ENCODE results near the gene GAGE12D.
"Not testable (repeated sequence)": the region's sequence is repeated elsewhere in the genome, so short reads cannot be mapped to it uniquely, and the experiment has no call there.

GAGE12D gene, protein sequence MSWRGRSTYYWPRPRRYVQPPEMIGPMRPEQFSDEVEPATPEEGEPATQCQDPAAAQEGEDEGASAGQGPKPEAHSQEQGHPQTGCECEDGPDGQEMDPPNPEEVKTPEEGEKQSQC

DNA sequence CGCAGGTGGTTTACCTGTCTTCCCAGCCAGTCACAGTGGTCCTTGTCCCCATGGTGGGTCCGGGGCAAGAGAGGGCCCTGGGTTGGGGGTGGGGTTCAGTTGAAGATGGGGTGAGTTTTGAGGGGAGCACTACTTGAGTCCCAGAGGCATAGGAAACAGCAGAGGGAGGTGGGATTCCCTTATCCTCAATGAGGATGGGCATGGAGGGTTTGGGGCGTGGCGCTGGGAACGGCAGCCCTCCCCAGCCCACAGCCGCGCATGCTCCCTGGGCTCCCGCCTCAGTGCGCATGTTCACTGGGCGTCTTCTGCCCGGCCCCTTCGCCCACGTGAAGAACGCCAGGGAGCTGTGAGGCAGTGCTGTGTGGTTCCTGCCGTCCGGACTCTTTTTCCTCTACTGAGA, at the start of gene GAGE12D:
Gene GAGE12D (plus strand): TSS at position 301 of the 400 bp plus-strand sequence. CDS start 1,155 bp downstream, outside the sequence.
- not testable (repeated sequence) for DNase-seq (ENCODE audit: low spot score)

DNA sequence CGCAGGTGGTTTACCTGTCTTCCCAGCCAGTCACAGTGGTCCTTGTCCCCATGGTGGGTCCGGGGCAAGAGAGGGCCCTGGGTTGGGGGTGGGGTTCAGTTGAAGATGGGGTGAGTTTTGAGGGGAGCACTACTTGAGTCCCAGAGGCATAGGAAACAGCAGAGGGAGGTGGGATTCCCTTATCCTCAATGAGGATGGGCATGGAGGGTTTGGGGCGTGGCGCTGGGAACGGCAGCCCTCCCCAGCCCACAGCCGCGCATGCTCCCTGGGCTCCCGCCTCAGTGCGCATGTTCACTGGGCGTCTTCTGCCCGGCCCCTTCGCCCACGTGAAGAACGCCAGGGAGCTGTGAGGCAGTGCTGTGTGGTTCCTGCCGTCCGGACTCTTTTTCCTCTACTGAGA, 9.7 kb upstream of the GAGE12D start, which contains the start of gene GAGE12C:
Gene GAGE12C (plus strand): TSS at position 301 of the 400 bp plus-strand sequence. CDS start 1,155 bp downstream, outside the sequence.
- not testable (repeated sequence) for DNase-seq (ENCODE audit: low spot score)

DNA sequence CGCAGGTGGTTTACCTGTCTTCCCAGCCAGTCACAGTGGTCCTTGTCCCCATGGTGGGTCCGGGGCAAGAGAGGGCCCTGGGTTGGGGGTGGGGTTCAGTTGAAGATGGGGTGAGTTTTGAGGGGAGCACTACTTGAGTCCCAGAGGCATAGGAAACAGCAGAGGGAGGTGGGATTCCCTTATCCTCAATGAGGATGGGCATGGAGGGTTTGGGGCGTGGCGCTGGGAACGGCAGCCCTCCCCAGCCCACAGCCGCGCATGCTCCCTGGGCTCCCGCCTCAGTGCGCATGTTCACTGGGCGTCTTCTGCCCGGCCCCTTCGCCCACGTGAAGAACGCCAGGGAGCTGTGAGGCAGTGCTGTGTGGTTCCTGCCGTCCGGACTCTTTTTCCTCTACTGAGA, 9.5 kb downstream of the GAGE12D start, which contains the start of gene GAGE12E:
Gene GAGE12E (plus strand): TSS at position 301 of the 400 bp plus-strand sequence. CDS start 1,155 bp downstream, outside the sequence.
- not testable (repeated sequence) for DNase-seq (ENCODE audit: low spot score)

DNA sequence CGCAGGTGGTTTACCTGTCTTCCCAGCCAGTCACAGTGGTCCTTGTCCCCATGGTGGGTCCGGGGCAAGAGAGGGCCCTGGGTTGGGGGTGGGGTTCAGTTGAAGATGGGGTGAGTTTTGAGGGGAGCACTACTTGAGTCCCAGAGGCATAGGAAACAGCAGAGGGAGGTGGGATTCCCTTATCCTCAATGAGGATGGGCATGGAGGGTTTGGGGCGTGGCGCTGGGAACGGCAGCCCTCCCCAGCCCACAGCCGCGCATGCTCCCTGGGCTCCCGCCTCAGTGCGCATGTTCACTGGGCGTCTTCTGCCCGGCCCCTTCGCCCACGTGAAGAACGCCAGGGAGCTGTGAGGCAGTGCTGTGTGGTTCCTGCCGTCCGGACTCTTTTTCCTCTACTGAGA, 19.0 kb downstream of the GAGE12D start, which contains the start of gene GAGE12F:
Gene GAGE12F (plus strand): TSS at position 301 of the 400 bp plus-strand sequence. CDS start 1,155 bp downstream, outside the sequence.
- not testable (repeated sequence) for DNase-seq (ENCODE audit: low spot score)

DNA sequence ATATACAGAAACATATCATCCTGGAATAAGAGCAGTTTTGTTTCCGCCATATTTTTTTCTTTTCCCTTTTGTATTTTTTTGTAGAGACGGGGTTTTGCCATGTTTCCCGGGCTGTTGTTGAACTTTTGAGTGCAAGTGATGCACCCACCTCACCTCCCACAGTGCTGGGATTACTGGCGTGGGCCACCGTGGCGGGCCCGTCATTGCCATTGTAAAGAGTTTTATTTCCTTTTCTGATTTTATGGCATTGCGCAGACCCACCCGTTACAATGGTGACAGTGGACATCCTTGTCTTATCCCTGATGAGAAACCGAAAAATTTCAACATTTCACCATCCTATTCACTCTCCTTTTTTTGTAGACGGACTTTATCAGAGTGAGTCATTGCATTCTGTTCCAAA, 27.2 kb downstream of the GAGE12D start:
- DNase-seq (ENCODE audit: low spot score), result not testable (repeated sequence)

DNA sequence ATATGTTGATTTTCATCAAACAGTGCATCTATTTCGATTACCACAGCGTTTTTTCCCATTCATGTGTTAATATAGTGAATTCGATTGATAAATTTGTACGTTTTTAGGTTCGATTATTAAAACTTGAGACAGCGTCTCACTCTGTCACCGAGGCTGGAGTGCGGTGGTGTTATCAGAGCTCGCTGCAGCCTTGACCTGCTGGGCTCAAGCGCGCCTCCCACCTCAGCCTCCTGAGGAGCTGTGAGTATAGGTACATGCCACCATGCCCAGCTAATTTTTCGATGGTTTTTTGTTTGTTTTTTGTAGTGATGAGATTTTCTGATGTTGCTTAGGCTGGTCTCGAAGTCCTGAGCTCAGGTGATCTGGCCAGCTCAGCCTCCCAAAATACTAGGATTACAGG, 27.6 kb downstream of the GAGE12D start:
- DNase-seq (ENCODE audit: low spot score), result not testable (repeated sequence)

DNA sequence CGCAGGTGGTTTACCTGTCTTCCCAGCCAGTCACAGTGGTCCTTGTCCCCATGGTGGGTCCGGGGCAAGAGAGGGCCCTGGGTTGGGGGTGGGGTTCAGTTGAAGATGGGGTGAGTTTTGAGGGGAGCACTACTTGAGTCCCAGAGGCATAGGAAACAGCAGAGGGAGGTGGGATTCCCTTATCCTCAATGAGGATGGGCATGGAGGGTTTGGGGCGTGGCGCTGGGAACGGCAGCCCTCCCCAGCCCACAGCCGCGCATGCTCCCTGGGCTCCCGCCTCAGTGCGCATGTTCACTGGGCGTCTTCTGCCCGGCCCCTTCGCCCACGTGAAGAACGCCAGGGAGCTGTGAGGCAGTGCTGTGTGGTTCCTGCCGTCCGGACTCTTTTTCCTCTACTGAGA, 28.6 kb downstream of the GAGE12D start, which contains the start of gene GAGE12G:
Gene GAGE12G (plus strand): TSS at position 301 of the 400 bp plus-strand sequence. CDS start 1,155 bp downstream, outside the sequence.
- DNase-seq (ENCODE audit: low spot score), result not testable (repeated sequence)

DNA sequence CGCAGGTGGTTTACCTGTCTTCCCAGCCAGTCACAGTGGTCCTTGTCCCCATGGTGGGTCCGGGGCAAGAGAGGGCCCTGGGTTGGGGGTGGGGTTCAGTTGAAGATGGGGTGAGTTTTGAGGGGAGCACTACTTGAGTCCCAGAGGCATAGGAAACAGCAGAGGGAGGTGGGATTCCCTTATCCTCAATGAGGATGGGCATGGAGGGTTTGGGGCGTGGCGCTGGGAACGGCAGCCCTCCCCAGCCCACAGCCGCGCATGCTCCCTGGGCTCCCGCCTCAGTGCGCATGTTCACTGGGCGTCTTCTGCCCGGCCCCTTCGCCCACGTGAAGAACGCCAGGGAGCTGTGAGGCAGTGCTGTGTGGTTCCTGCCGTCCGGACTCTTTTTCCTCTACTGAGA, 38.1 kb downstream of the GAGE12D start, which contains the start of gene GAGE12H:
Gene GAGE12H (plus strand): TSS at position 301 of the 400 bp plus-strand sequence. CDS start 1,155 bp downstream, outside the sequence.
- DNase-seq (ENCODE audit: low spot score), result not testable (repeated sequence)

DNA sequence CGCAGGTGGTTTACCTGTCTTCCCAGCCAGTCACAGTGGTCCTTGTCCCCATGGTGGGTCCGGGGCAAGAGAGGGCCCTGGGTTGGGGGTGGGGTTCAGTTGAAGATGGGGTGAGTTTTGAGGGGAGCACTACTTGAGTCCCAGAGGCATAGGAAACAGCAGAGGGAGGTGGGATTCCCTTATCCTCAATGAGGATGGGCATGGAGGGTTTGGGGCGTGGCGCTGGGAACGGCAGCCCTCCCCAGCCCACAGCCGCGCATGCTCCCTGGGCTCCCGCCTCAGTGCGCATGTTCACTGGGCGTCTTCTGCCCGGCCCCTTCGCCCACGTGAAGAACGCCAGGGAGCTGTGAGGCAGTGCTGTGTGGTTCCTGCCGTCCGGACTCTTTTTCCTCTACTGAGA, 47.7 kb downstream of the GAGE12D start, which contains the start of gene GAGE2A:
Gene GAGE2A (plus strand): TSS at position 301 of the 400 bp plus-strand sequence. CDS start 1,155 bp downstream, outside the sequence.
- DNase-seq (ENCODE audit: low spot score), result not testable (repeated sequence)

DNA sequence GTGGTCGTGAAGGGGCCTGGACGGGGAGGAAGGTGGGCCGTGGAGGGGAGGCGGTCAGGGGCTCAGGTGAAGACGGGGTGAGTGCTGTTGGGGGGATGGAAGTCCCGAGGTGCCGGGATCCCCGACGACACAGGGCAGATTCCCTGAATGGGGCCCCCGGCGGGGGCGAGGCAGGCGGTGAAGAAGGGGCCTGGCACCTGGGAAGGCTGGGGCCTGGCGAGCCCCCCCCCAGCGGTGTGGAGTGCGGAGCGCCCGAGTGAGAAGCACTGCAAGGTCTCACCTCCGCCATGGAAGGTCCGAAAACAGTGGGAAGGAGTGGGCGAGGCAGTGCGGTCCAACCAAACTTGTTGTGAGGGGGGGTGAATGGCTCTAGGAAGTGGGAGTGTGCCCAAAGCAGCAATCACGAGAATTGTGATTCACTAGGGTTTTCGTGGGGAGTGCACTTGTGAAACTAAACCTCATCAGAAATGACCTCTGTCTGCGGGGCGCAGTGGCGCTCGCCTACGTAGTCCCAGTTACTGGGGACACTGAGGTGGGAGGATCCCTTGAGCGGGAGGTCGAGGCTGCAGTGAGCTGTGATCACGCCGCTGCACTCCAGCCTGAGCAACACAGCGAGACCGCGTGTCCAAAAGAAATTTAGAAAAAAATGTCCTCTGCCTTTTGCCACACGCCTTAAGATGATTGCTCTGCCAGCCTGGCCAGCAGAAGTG, 48.4 kb downstream of the GAGE12D start:
- DNase-seq (ENCODE audit: low spot score), result not testable (repeated sequence)

DNA sequence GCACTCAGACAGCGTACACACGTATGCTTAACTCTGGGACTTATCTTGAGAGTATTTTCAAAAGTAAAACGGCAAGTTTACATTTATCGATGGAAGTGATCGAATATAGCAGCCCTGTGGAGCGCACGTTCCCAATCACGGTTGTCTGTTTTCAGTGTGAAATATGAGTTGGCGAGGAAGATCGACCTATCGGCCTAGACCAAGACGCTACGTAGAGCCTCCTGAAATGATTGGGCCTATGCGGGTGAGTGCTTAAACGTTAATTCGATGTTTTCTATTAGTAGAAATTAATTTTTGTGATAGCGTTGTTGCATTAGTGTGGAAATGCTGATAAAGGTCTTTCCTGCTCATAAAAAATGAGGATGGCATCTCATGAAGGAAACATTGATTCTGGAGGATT, 49.0 kb downstream of the GAGE12D start:
- DNase-seq (ENCODE audit: low spot score), result not testable (repeated sequence)
